Measurements from ENCODE around the gene ADA.

ADA gene

DNA sequence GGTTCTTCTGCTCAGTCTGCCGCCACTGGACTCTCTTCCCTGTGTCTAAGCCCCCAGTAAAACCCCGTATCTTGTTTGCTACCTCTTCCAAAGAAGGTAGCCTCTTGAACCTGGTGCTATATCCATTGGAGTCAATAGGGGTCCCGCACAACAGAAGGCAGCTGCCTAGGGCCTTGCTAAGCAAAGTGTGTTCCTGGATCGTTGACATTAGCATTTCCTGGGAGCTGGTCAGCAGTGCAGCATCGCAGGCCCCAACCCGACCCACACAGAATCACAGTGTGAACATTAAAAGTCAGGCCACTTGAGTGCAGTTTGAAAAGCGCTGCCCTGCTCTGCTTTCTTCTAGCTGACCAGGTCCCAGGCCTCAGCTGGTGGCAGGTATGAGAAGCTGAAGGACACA, 2.9 kb downstream of the ADA start:
- TF ChIP-seq, protein P1, sequence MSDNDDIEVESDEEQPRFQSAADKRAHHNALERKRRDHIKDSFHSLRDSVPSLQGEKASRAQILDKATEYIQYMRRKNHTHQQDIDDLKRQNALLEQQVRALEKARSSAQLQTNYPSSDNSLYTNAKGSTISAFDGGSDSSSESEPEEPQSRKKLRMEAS (IDR thresholded peaks at IDR 0.05; ENCODE audit: low read depth, low read length): no peak
- TF ChIP-seq, protein P2, sequence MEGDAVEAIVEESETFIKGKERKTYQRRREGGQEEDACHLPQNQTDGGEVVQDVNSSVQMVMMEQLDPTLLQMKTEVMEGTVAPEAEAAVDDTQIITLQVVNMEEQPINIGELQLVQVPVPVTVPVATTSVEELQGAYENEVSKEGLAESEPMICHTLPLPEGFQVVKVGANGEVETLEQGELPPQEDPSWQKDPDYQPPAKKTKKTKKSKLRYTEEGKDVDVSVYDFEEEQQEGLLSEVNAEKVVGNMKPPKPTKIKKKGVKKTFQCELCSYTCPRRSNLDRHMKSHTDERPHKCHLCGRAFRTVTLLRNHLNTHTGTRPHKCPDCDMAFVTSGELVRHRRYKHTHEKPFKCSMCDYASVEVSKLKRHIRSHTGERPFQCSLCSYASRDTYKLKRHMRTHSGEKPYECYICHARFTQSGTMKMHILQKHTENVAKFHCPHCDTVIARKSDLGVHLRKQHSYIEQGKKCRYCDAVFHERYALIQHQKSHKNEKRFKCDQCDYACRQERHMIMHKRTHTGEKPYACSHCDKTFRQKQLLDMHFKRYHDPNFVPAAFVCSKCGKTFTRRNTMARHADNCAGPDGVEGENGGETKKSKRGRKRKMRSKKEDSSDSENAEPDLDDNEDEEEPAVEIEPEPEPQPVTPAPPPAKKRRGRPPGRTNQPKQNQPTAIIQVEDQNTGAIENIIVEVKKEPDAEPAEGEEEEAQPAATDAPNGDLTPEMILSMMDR (IDR thresholded peaks at IDR 0.05; ENCODE audit: low read depth, low read length): no peak
- TF ChIP-seq MYC (IDR thresholded peaks at IDR 0.05; ENCODE audit: low read depth, low read length): no peak
- no peak for TF ChIP-seq POLR2A (IDR thresholded peaks at IDR 0.05; ENCODE audit: extremely low read depth, insufficient read length)
- DNase-seq (ENCODE audit: low read depth): peak; percentile 39
- no peak overlapping the region for H3K4me3 ChIP-seq (ENCODE audit: low read depth, low read length)

DNA sequence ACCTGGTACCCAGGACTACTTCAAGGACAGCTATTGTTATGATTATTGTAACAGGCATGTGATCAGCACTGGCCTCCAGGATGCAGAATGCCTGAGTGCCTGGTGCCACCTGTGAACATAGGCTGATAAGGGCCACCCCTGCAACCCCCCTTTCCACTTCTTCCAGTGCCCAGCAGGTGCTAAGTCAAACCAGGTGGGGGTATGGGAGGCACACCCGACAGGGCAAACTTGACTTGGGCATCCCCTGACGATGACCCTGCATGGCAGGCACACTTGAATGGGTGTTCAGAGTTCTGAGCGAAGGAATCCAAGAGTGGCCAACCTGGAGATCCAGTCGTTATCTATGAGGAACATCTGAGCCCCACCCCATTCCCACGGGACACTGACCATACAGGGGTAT, 3.4 kb downstream of the ADA start:
- TF ChIP-seq, protein P1 (IDR thresholded peaks at IDR 0.05; ENCODE audit: low read depth, low read length): no peak
- TF ChIP-seq POLR2A (IDR thresholded peaks at IDR 0.05; ENCODE audit: extremely low read depth, insufficient read length): no peak
- TF ChIP-seq, protein P2 (IDR thresholded peaks at IDR 0.05; ENCODE audit: low read depth, low read length): no peak
- TF ChIP-seq MYC (IDR thresholded peaks at IDR 0.05; ENCODE audit: low read depth, low read length): no peak
- H3K4me3 ChIP-seq (ENCODE audit: low read depth, low read length): no peak overlapping the region
- DNase-seq (ENCODE audit: low read depth): no peak

DNA sequence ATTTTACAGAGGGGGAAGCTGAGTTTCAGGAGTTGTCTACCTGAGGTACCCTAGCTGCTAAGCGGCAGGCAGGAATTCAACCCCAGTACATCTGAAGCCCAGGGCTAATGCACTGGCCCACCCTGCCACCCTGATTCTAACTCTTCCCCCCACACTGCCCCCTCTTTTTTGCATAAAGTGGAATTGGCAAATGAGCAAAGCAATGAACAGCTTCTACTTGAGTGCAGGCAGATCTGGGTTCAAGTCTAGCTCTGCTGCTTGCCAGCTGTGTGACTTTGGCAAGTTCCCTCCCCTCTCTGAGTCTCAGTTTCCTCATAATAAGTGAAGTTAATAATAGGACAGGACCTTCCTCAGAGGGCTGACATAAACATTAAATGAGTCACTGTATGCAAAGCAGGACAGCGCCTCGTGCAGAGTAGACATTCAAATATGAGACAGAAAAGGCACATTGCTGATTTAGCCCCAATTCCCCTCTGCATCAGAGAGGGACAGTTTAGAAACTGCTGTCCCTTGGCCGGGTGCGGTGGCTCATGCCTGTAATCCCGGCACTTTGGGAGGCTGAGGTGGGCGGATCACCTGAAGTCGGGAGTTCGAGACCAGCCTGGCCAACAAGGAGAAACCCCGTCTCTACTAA, 4.7 kb downstream of the ADA start:
- H3K4me3 ChIP-seq (ENCODE audit: low read depth, low read length): peak overlapping the region; percentile 32
- DNase-seq (ENCODE audit: low read depth): peak; percentile 84
- TF ChIP-seq, protein P1 (IDR thresholded peaks at IDR 0.05; ENCODE audit: low read depth, low read length): no peak
- TF ChIP-seq MYC (IDR thresholded peaks at IDR 0.05; ENCODE audit: low read depth, low read length) (no peak), POLR2A (IDR thresholded peaks at IDR 0.05; ENCODE audit: extremely low read depth, insufficient read length) (no peak)
- TF ChIP-seq, protein P2 (IDR thresholded peaks at IDR 0.05; ENCODE audit: low read depth, low read length): no peak

DNA sequence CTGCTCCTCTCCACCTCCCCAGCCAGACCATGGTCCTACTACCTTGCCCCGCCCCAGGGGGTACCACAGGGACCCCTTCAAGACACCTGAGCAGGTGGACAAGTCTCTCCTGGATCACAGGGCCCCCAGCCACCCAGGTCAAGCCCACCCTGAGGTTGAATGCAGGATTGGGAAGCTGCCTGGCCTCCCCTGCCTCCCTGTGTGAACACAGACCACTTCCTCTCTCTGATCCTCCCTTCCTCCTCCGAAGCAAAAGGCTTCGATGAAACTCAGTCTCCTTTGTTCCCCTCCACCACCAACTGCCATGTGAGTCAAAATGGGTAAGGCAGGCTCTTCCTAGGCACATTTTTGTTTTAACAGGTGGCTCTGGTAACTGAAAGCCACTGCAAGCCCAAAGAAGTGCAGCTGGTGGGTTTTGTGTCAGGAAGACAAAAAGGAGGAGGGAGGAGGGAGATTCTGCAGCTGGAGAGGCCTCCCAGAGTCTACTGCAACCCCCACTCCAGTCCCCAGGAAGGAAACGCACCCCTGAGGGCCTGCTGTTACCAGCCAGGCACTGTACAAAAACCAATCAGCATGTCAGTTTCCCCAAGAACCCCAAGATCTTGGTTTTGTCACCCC, 5.4 kb downstream of the ADA start:
- peak; percentile 97 for DNase-seq (ENCODE audit: low read depth)
- TF ChIP-seq, protein P1 (IDR thresholded peaks at IDR 0.05; ENCODE audit: low read depth, low read length): peak; percentile 91
- TF ChIP-seq, protein P2 (IDR thresholded peaks at IDR 0.05; ENCODE audit: low read depth, low read length): no peak
- peak; percentile 93 for TF ChIP-seq MYC (IDR thresholded peaks at IDR 0.05; ENCODE audit: low read depth, low read length)
- no peak for TF ChIP-seq POLR2A (IDR thresholded peaks at IDR 0.05; ENCODE audit: extremely low read depth, insufficient read length)
- peak overlapping the region; percentile 32 for H3K4me3 ChIP-seq (ENCODE audit: low read depth, low read length)

DNA sequence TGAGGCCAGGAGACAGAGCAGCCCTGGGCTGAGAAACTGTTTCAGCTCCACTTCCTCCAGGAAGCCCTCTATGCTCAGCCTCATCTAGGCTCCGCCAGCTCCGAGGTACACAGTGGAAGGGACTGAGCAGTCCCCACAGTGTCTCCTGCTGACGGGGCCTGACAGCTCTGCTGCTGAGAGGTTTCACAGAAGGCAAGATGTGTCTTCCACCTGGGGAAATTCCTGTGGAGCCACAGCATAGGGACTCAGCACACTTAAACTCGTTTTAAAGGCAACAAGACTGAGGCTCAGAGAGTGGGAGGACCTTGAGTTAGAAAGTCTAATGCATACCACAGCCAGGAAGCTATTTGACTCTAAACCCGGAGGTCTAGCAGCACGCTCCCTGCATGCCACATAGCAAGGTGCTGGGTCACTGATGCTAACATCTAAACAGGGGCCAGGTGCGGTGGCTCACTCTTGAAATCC, 6.8 kb downstream of the ADA start:
- no peak overlapping the region for H3K4me3 ChIP-seq (ENCODE audit: low read depth, low read length)
- DNase-seq (ENCODE audit: low read depth): peak; percentile 38
- TF ChIP-seq, protein P2 (IDR thresholded peaks at IDR 0.05; ENCODE audit: low read depth, low read length): no peak
